ENCODE data around the gene MYO1G.
A peak's percentile ranks its signal among the peaks of the same experiment; 100 is the strongest.
"Not testable (repeated sequence)": the region's sequence is repeated elsewhere in the genome, so short reads cannot be mapped to it uniquely, and the experiment has no call there.

Gene MYO1G

GRCh38 chr7:44994877-44995554 is 16.2 kb upstream of the MYO1G start:
- no peaks in the 10 kb centered on the region for H3K9me3 ChIP-seq (ENCODE audit: control insufficient read depth, insufficient read depth, low read length)
- no peaks in the 10 kb centered on the region for H3K27me3 ChIP-seq (ENCODE audit: control insufficient read depth, insufficient read depth, low read length)
- H3K4me3 ChIP-seq (ENCODE audit: low read depth, low read length): no peak overlapping the region
- H3K36me3 ChIP-seq (ENCODE audit: control insufficient read depth, insufficient read depth, low read length): no peaks in the 10 kb centered on the region
- no peaks in the 10 kb centered on the region for H3K4me1 ChIP-seq (ENCODE audit: control insufficient read depth, insufficient read depth, low read length)
- no peak overlapping the region for H3K9ac ChIP-seq (ENCODE audit: low read depth, low read length)

GRCh38 chr7:44992004-44992795 is 13.4 kb upstream of the MYO1G start:
- not testable (repeated sequence) for H3K9me3 ChIP-seq (ENCODE audit: control insufficient read depth, insufficient read depth, low read length); H3K36me3 ChIP-seq (ENCODE audit: control insufficient read depth, insufficient read depth, low read length); H3K4me1 ChIP-seq (ENCODE audit: control insufficient read depth, insufficient read depth, low read length); H3K9ac ChIP-seq (ENCODE audit: low read depth, low read length); H3K4me3 ChIP-seq (ENCODE audit: low read depth, low read length); H3K27me3 ChIP-seq (ENCODE audit: control insufficient read depth, insufficient read depth, low read length)

DNA sequence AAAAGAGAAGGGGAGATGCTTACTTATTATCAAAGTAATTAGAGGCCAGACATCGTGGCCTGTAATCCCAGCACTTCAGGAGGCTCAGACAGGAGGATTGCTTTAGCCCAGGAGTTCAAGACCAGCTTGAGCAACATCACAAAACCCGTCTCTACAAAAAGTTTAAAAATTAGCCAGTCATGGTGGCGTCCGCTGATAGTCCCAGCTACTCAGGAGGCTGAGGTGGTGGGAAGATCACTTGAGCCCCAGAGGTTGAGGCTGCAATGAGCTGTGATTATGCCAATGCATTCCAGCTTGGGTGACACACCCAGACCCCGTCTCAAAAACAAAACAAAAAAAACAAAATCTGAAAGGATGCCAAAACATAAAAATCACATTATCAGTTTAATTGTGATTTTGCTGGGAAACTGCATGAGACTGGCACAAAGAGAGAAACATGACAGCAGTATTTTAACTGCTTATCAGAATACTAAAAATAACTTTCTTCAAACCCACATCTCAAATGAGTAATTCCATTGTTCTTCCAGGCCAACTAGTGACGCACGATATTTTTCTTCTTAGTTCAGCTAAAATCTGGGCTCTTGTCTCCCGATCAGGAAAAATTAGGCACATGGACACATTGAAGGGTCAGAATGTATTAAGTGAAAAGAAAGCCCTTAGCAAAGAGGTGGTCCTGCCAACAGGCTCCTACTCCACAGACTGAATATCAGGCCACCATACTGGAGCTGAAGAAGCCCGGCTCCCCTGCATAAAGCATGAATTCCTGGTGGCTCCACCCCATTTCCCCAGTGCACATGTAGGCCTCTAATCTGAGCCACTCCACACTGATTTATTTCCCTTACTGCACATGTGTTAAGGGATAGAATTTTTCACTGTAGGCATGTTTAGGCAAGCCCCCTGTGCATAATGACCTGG is 11.6 kb upstream of the MYO1G start:
- H3K4me1 ChIP-seq (ENCODE audit: control insufficient read depth, insufficient read depth, low read length): peaks cover 3% of the 10 kb centered on the region
- peaks cover 8% of the 10 kb centered on the region for H3K36me3 ChIP-seq (ENCODE audit: control insufficient read depth, insufficient read depth, low read length)
- H3K4me3 ChIP-seq (ENCODE audit: low read depth, low read length): no peak overlapping the region
- H3K9me3 ChIP-seq (ENCODE audit: control insufficient read depth, insufficient read depth, low read length): no peaks in the 10 kb centered on the region
- H3K9ac ChIP-seq (ENCODE audit: low read depth, low read length): no peak overlapping the region
- H3K27me3 ChIP-seq (ENCODE audit: control insufficient read depth, insufficient read depth, low read length): no peaks in the 10 kb centered on the region

DNA sequence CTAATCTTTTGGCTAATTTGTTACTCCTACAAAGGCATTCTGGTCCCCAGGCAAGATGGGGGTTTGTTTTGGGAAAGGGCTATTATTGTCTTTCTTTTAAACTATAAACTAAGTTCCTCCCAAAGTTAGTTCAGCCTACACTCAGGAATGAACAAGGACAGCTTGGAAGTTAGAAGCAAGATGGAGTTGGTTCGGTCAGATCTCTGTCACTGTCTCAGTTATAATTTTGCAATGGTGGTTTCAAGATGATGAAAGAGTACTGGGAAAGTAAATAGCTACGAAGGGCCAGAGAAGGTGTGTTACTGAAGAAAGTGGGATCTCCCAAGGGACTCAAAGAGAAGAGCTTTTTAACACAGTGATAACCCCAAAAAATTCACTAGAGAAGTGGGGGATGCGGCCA is 10.3 kb upstream of the MYO1G start:
- Histone ChIP-seq H3K36me3 (ENCODE audit: control insufficient read depth, insufficient read depth, low read length) (peaks cover 20% of the 10 kb centered on the region), H3K4me3 (ENCODE audit: low read depth, low read length) (no peak overlapping the region), H3K27me3 (ENCODE audit: control insufficient read depth, insufficient read depth, low read length) (no peaks in the 10 kb centered on the region), H3K9ac (ENCODE audit: low read depth, low read length) (no peak overlapping the region), H3K9me3 (ENCODE audit: control insufficient read depth, insufficient read depth, low read length) (no peaks in the 10 kb centered on the region), H3K4me1 (ENCODE audit: control insufficient read depth, insufficient read depth, low read length) (peaks cover 3% of the 10 kb centered on the region)

GRCh38 chr7:44988701-44989100 is 9.9 kb upstream of the MYO1G start:
- no peaks in the 10 kb centered on the region for H3K27me3 ChIP-seq (ENCODE audit: control insufficient read depth, insufficient read depth, low read length)
- H3K9me3 ChIP-seq (ENCODE audit: control insufficient read depth, insufficient read depth, low read length): no peaks in the 10 kb centered on the region
- no peak overlapping the region for H3K9ac ChIP-seq (ENCODE audit: low read depth, low read length)
- peaks cover 24% of the 10 kb centered on the region for H3K36me3 ChIP-seq (ENCODE audit: control insufficient read depth, insufficient read depth, low read length)
- H3K4me1 ChIP-seq (ENCODE audit: control insufficient read depth, insufficient read depth, low read length): peaks cover 3% of the 10 kb centered on the region
- no peak overlapping the region for H3K4me3 ChIP-seq (ENCODE audit: low read depth, low read length)

DNA sequence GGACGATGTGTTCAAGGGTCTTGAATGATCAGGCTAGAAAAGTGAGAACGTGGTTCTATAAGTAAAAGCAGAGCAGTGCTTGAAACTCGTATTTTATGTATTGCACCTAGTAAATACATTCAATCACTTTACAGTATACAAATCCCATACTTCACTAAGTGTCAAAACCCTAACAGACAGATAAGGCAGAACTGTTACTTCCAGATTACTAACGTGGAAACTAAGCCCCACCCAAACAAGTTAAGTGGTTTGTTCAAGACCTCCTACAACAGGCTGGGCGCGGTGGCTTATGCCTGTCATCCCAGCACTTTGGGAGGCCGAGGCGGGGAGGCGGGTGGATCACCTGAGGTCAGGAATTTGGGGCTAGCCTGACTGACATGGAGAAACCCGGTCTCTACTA is 9.2 kb upstream of the MYO1G start:
- peak overlapping the region; percentile 12 for H3K4me3 ChIP-seq (ENCODE audit: low read depth, low read length)
- H3K9me3 ChIP-seq (ENCODE audit: control insufficient read depth, insufficient read depth, low read length): no peaks in the 10 kb centered on the region
- peaks cover 31% of the 10 kb centered on the region for H3K36me3 ChIP-seq (ENCODE audit: control insufficient read depth, insufficient read depth, low read length)
- H3K27me3 ChIP-seq (ENCODE audit: control insufficient read depth, insufficient read depth, low read length): no peaks in the 10 kb centered on the region
- no peak overlapping the region for H3K9ac ChIP-seq (ENCODE audit: low read depth, low read length)
- H3K4me1 ChIP-seq (ENCODE audit: control insufficient read depth, insufficient read depth, low read length): peaks cover 3% of the 10 kb centered on the region

- Histone ChIP-seq H3K9me3 (ENCODE audit: control insufficient read depth, insufficient read depth, low read length) (no peaks in the 10 kb centered on the region), H3K4me3 (ENCODE audit: low read depth, low read length) (peak overlapping the region; percentile 99), H3K36me3 (ENCODE audit: control insufficient read depth, insufficient read depth, low read length) (peaks cover 36% of the 10 kb centered on the region), H3K27me3 (ENCODE audit: control insufficient read depth, insufficient read depth, low read length) (no peaks in the 10 kb centered on the region), H3K9ac (ENCODE audit: low read depth, low read length) (no peak overlapping the region), H3K4me1 (ENCODE audit: control insufficient read depth, insufficient read depth, low read length) (peaks cover 3% of the 10 kb centered on the region)
Observed at GRCh38 chr7:44987457-44987856, 8.6 kb upstream of the MYO1G start.

GRCh38 chr7:44986218-44987053 is 7.6 kb upstream of the MYO1G start:
- Histone ChIP-seq H3K27me3 (ENCODE audit: control insufficient read depth, insufficient read depth, low read length) (no peaks in the 10 kb centered on the region), H3K4me1 (ENCODE audit: control insufficient read depth, insufficient read depth, low read length) (peaks cover 3% of the 10 kb centered on the region), H3K9ac (ENCODE audit: low read depth, low read length) (peak overlapping the region; percentile 100)

DNA sequence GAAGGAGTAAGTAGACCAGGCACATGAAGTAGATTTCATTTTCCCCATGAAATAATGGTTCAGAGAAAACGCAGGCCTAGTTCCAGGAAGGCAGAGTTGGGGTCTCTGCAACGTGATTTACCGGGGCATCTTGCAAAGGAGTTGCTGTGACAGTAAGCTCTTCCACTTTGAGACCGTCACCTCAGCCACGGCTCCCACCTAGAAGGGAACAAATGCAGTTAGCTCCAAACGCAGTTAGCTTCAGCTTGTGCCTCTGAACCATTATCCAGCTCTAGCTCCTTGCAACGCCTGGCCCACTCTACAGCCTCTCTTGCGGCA is 7.0 kb upstream of the MYO1G start:
- Histone ChIP-seq H3K27me3 (ENCODE audit: control insufficient read depth, insufficient read depth, low read length) (no peaks in the 10 kb centered on the region), H3K4me1 (ENCODE audit: control insufficient read depth, insufficient read depth, low read length) (peaks cover 3% of the 10 kb centered on the region), H3K9ac (ENCODE audit: low read depth, low read length) (peak overlapping the region; percentile 100), H3K9me3 (ENCODE audit: control insufficient read depth, insufficient read depth, low read length) (no peaks in the 10 kb centered on the region), H3K4me3 (ENCODE audit: low read depth, low read length) (peak overlapping the region; percentile 99), H3K36me3 (ENCODE audit: control insufficient read depth, insufficient read depth, low read length) (peaks cover 40% of the 10 kb centered on the region)

More at GRCh38 chr7:44986218-44987053, 7.6 kb upstream of the MYO1G start:
- Histone ChIP-seq H3K9me3 (ENCODE audit: control insufficient read depth, insufficient read depth, low read length) (no peaks in the 10 kb centered on the region), H3K4me3 (ENCODE audit: low read depth, low read length) (peak overlapping the region; percentile 99), H3K36me3 (ENCODE audit: control insufficient read depth, insufficient read depth, low read length) (peaks cover 40% of the 10 kb centered on the region)

GRCh38 chr7:44985033-44985695 is 6.3 kb upstream of the MYO1G start:
- H3K4me1 ChIP-seq (ENCODE audit: control insufficient read depth, insufficient read depth, low read length): peaks cover 3% of the 10 kb centered on the region
- H3K4me3 ChIP-seq (ENCODE audit: low read depth, low read length): peak overlapping the region; percentile 99
- H3K9ac ChIP-seq (ENCODE audit: low read depth, low read length): peak overlapping the region; percentile 100
- H3K36me3 ChIP-seq (ENCODE audit: control insufficient read depth, insufficient read depth, low read length): peaks cover 40% of the 10 kb centered on the region
- no peaks in the 10 kb centered on the region for H3K27me3 ChIP-seq (ENCODE audit: control insufficient read depth, insufficient read depth, low read length)
- no peaks in the 10 kb centered on the region for H3K9me3 ChIP-seq (ENCODE audit: control insufficient read depth, insufficient read depth, low read length)

DNA sequence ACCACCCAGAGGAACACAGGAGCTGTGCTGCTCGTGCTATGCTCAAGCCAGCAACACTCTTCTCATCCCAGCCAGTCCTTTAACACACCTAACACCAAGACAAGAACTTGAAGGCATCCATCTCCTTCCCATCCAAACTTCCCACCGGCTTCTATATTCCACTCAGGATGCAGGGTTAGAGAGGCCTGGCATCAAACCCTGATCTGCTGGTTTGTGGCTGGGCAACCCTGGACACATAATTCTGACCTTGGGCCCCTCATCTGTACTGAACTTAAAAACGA is 5.6 kb upstream of the MYO1G start:
- no peaks in the 10 kb centered on the region for H3K9me3 ChIP-seq (ENCODE audit: control insufficient read depth, insufficient read depth, low read length)
- no peak overlapping the region for H3K9ac ChIP-seq (ENCODE audit: low read depth, low read length)
- H3K4me1 ChIP-seq (ENCODE audit: control insufficient read depth, insufficient read depth, low read length): peaks cover 3% of the 10 kb centered on the region
- no peaks in the 10 kb centered on the region for H3K27me3 ChIP-seq (ENCODE audit: control insufficient read depth, insufficient read depth, low read length)
- peak overlapping the region; percentile 99 for H3K4me3 ChIP-seq (ENCODE audit: low read depth, low read length)
- H3K36me3 ChIP-seq (ENCODE audit: control insufficient read depth, insufficient read depth, low read length): peaks cover 43% of the 10 kb centered on the region

All from iPS-15b (cell line).